ENCODE data around the gene DNLZ. TPM values are rescaled to one million over a fixed set of nuclear protein-coding genes. Genes with fewer than 3 reads are reported as not detected.

DNLZ gene
- total RNA-seq, 2 experiments from 2014 or later: 11.7 to 12.8 TPM

GRCh38 chr9:136316896-136317676 lies 46.5 kb downstream of the DNLZ start:
- ChIA-PET CTCF (no interaction called here), POLR2A (no interaction called here)
- Mint-ChIP-seq H3K4me3 (no peak overlapping the region), H3K4me1 (no peaks in the 10 kb centered on the region), H3K27me3 (no peaks in the 10 kb centered on the region), H3K36me3 (ENCODE audit: low read depth) (no peaks in the 10 kb centered on the region), H3K27ac (no peak overlapping the region), H3K9me3 (ENCODE audit: low read depth) (peaks cover 9% of the 10 kb centered on the region)
- intact Hi-C loops (cut with DNase I, micrococcal nuclease): no loop called here
- ATAC-seq (no peak), DNase-seq (no peak)

DNA sequence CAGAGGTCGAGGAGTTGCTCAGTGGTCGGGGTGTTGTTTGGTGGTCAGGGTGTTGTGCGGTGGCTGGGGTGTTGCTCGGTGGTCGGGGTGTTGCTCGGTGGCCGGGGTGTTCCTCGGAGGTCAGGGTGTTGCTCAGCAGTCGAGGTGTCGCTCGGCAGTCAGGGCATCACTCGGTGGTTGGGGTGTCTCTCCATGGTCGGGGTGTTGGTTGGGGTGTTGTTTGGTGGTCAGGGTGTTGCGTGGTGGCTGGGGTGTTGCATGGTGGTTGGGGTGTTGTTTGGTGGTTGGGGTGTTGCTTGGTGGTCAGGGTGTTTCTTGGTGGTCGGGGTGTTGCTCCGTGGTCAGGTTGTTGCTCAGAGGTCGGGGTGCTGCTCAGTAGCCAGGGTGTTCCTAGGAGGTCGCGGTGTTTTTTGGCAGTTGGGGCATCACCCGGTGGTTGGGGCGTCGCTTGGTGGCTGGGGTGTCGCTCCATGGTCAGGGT lies 47.2 kb downstream of the DNLZ start:
- Mint-ChIP-seq H3K36me3 (ENCODE audit: low read depth) (no peaks in the 10 kb centered on the region), H3K9me3 (ENCODE audit: low read depth) (peaks cover 9% of the 10 kb centered on the region), H3K27ac (no peak overlapping the region), H3K4me3 (no peak overlapping the region), H3K4me1 (no peaks in the 10 kb centered on the region), H3K27me3 (no peaks in the 10 kb centered on the region)
- intact Hi-C loops (cut with DNase I, micrococcal nuclease): no loop called here
- DNase-seq (no peak), ATAC-seq (no peak)
- CTCF ChIA-PET: no interaction called here
- POLR2A ChIA-PET: no interaction called here

GRCh38 chr9:136314944-136315343 lies 48.6 kb downstream of the DNLZ start:
- ATAC-seq (no peak), DNase-seq (no peak)
- Mint-ChIP-seq H3K4me1 (no peaks in the 10 kb centered on the region), H3K9me3 (ENCODE audit: low read depth) (peaks cover 9% of the 10 kb centered on the region), H3K27me3 (no peaks in the 10 kb centered on the region), H3K4me3 (no peak overlapping the region), H3K36me3 (ENCODE audit: low read depth) (no peaks in the 10 kb centered on the region), H3K27ac (no peak overlapping the region)
- intact Hi-C loops (cut with DNase I, micrococcal nuclease): loop anchor here in 1 of 2 experiments (5.0 kb wide), 1 partner anchor 87 kb away; the partner anchor contains the start of gene SNAPC4
- ChIA-PET CTCF (no interaction called here), POLR2A (no interaction called here)

DNA sequence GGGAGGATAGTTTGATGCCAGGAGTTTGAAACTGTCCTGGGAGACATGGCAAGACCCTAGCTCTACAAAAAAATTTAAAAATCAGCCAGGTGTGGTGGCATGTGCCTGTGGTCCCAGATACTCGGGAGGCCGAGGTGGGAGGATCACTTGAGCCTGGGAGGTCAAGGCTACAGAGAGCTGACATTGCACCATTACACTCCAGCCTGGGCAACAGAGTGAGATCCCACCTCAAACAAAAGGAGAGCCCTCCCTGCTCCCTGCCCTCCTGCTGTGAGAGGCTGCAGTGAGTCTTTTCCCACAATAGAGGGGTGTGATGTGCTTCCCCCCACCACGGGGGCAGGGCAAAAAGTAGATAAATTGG lies 49.5 kb downstream of the DNLZ start:
- Mint-ChIP-seq H3K4me3 (no peak overlapping the region), H3K4me1 (no peaks in the 10 kb centered on the region), H3K36me3 (ENCODE audit: low read depth) (no peaks in the 10 kb centered on the region), H3K27me3 (no peaks in the 10 kb centered on the region), H3K27ac (no peak overlapping the region), H3K9me3 (ENCODE audit: low read depth) (peaks cover 9% of the 10 kb centered on the region)
- POLR2A ChIA-PET: no interaction called here
- DNase-seq (no peak), ATAC-seq (no peak)
- intact Hi-C loops (cut with DNase I, micrococcal nuclease): loop anchor here in 1 of 2 experiments (5.0 kb wide), 1 partner anchor 88 kb away; the partner anchor contains the start of gene SNAPC4
- CTCF ChIA-PET: interaction anchor here (0.7 kb wide), 1 partner anchor 17 kb away, joined by 5 read pairs; no protein-coding TSS in a partner anchor

DNA sequence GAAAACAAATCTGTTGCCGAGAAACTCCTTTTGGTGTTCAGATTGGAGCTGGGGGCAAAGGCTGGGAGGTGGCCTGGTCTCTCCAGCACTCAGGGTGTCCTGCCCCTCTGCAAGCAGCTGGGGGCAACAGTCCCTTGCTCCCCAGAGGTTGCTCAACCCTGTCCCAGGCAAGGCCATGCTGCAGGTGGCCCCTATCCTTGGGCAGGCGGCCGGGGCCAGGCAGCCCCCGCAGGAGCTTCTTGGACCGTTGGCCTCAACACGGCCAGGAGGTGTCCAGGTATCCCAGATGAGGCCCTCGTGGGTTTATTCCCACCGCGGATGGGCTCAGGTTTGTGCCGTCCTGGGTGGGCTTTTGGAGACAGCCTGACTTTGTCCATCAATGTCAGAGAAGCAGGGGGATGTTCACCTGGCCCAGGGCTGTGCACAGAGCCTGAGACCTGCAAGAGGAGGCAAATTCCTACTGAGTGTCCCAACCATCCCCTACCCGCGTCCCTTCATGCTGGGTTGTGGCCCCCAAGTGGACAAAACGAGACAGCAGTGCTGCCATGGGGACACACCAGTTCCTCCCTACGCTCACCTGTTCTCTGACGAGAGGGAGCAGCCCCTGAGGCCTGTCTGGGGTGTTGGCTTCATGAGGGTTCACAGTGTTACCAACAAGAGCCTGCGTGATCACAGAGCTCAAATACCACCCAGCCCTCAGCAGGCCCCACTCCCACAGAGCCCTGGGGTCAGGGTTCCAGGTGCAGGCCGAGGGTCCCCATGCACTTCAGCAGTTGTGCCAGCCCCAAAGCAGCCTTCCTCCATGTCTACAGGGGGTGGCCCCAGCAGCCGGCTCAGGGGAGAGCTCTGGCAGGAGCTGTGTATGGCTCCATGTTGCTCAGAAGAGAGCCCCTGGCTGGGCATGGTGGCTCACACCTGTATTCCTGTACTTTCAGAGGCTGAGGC lies 50.2 kb downstream of the DNLZ start:
- no peak overlapping the region for H3K4me3 Mint-ChIP-seq
- DNase-seq: no peak
- ChIA-PET POLR2A (no interaction called here), CTCF (interaction anchor here (0.6 to 1.3 kb wide), 6 partner anchors 8 to 331 kb away, joined by 3 to 5 read pairs (median 3); no protein-coding TSS in a partner anchor)
- no peak for ATAC-seq
- no peaks in the 10 kb centered on the region for H3K4me1 Mint-ChIP-seq
- H3K9me3 Mint-ChIP-seq (ENCODE audit: low read depth): peaks cover 9% of the 10 kb centered on the region
- intact Hi-C loops (cut with DNase I, micrococcal nuclease): loop anchor here (2.0 to 5.0 kb wide), 2 partner anchors 89 to 331 kb away; partner anchors contain the start of gene SNAPC4 (in 1 of the 2)
- no peaks in the 10 kb centered on the region for H3K27me3 Mint-ChIP-seq
- no peak overlapping the region for H3K27ac Mint-ChIP-seq
- no peaks in the 10 kb centered on the region for H3K36me3 Mint-ChIP-seq (ENCODE audit: low read depth)

DNA sequence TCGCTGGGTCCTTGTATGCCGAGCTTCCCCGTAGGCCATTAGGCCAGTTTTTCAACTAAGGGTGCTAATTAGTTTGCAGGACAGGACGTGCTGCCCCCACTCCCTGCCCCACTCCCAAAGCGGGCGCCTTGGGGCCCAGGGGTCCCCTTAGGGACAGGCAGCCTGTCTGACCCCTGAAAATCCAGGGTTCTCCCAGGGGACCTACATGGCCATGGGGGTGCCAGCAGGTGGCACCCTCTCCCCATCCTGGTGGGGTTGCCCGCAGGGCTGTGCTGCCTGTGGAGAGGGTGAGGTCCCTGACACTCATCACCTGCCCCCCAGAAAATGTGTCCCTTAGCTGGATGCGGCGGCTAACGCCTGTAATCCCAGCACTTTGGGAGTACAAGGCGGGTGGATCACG lies 51.1 kb downstream of the DNLZ start:
- H3K27me3 Mint-ChIP-seq: no peaks in the 10 kb centered on the region
- DNase-seq (peak; percentile 74), ATAC-seq (peak; percentile 80)
- no peak overlapping the region for H3K27ac Mint-ChIP-seq
- ChIA-PET CTCF (interaction anchor here (0.6 to 1.4 kb wide), 7 partner anchors 9 to 618 kb away, joined by 3 to 4 read pairs (median 3); no protein-coding TSS in a partner anchor), POLR2A (no interaction called here)
- no peaks in the 10 kb centered on the region for H3K4me1 Mint-ChIP-seq
- H3K36me3 Mint-ChIP-seq (ENCODE audit: low read depth): no peaks in the 10 kb centered on the region
- no peak overlapping the region for H3K4me3 Mint-ChIP-seq
- intact Hi-C loops (cut with DNase I, micrococcal nuclease): loop anchor here (1.0 to 5.0 kb wide), 5 partner anchors 51 to 332 kb away; partner anchors contain the start of genes SNAPC4 (in 2 of the 2), DNLZ (in 1 of the 2) and INPP5E (in 1 of the 2)
- peaks cover 9% of the 10 kb centered on the region for H3K9me3 Mint-ChIP-seq (ENCODE audit: low read depth)

- Mint-ChIP-seq H3K9me3 (ENCODE audit: low read depth) (peaks cover 9% of the 10 kb centered on the region), H3K27ac (no peak overlapping the region), H3K27me3 (no peaks in the 10 kb centered on the region), H3K4me3 (no peak overlapping the region), H3K4me1 (no peaks in the 10 kb centered on the region), H3K36me3 (ENCODE audit: low read depth) (no peaks in the 10 kb centered on the region)
- DNase-seq (no peak), ATAC-seq (no peak)
- POLR2A ChIA-PET: no interaction called here
- CTCF ChIA-PET: interaction anchor here (0.6 to 1.4 kb wide), 4 partner anchors 13 to 618 kb away, joined by 3 to 4 read pairs (median 3); no protein-coding TSS in a partner anchor
- intact Hi-C loops (cut with DNase I, micrococcal nuclease): loop anchor here (1.0 to 5.0 kb wide), 5 partner anchors 51 to 333 kb away; partner anchors contain the start of genes SNAPC4 (in 2 of the 2), DNLZ (in 1 of the 2) and INPP5E (in 1 of the 2)
Measured at GRCh38 chr9:136312009-136312375, 51.6 kb downstream of the DNLZ start.

DNA sequence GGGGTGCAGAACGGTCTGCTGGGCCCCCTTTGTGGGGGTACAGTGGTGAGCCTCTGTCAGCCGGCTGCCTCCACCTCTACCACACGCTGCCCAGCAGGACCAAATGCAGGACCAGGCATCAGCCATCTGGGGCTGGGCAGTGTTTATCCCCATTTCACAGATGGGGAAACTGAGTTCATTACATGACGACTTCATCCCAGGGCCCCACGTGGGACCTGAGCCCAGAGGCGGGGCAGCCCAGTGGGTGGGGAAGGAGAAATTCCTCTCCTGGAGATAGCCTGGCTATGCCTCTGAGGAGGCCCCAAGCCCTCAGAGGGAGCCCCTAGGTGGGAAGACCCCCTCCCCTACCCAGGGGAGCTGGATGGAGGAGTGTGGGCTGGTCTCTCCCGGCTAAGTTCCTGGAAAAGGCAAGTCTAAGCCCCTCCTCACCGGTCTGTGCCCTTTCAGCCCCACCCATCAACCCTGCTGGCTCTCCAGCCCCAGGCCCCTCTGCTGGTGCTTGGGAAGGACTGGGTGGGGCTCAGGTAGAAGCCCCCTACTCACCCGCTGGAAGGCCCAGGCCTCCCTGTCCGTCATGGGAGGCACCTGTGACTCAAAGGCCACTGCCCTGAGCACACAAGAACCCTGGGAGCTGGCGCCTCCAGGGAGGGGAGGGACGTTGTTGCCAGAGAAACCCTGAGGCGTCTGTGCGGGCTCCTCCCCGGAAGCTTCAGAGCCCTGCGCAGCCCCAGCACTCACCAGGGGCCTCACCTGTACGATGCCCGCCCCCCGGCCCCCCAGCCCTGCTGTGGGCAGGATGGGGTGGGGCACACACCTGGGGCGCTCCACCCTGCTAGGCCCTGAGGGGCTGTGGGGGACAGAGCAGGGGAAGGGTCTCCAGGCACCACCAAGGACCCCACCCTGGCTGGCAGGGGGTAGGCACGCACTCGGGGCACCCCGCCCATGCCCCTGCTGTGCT lies 52.2 kb downstream of the DNLZ start:
- ChIA-PET POLR2A (no interaction called here), CTCF (interaction anchor here (0.6 to 1.4 kb wide), 4 partner anchors 14 to 619 kb away, joined by 3 to 4 read pairs (median 3); no protein-coding TSS in a partner anchor)
- H3K4me1 Mint-ChIP-seq: peaks cover 2% of the 10 kb centered on the region
- no peak overlapping the region for H3K27ac Mint-ChIP-seq
- ATAC-seq: no peak
- peaks cover 8% of the 10 kb centered on the region for H3K9me3 Mint-ChIP-seq (ENCODE audit: low read depth)
- DNase-seq: peak; percentile 40
- intact Hi-C loops (cut with DNase I, micrococcal nuclease): loop anchor here (1.0 to 5.0 kb wide), 5 partner anchors 52 to 333 kb away; partner anchors contain the start of genes SNAPC4 (in 2 of the 2), DNLZ (in 1 of the 2) and INPP5E (in 1 of the 2)
- H3K4me3 Mint-ChIP-seq: no peak overlapping the region
- no peaks in the 10 kb centered on the region for H3K36me3 Mint-ChIP-seq (ENCODE audit: low read depth)
- peaks cover 2% of the 10 kb centered on the region for H3K27me3 Mint-ChIP-seq

DNA sequence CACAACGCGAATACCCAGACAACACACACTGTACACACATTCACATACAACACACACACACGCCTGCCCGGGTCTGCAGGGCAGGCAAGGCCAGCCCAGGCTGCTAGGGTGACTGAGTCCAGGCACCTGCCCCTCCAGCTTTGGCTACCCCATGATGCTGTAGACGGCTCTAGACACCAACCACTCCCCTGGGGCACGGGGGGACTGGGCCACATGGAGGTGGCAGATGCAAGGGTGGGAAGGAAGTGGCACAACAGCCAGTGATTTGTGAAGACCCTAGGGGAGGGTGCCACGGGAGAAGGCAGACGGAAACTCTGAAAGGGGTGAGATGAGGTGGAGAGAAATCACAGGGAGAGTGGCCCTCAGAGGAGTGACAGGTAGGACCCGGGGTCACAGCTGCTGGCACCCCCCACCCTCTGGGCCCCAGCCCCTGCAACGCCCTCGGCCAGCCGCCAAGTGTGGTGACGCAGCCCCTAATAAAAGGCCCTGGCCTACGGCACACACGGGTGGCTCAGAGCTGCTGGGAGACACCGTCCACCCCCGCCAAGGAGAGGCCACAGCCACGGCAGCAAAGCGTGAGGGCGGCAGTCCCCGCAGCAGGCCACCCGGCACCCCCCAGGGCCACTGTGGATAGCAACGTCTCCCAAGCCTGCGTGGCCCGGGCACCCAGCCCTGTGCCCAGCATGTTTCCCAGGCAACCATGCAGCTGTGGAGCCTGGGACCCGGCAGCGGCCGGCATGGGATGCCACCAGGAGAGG lies 53.1 kb downstream of the DNLZ start:
- ChIA-PET POLR2A (no interaction called here), CTCF (interaction anchor here (0.6 kb wide), 1 partner anchor 460 kb away, joined by 4 read pairs; no protein-coding TSS in a partner anchor)
- no peak for DNase-seq
- intact Hi-C loops (cut with DNase I, micrococcal nuclease): loop anchor here in 1 of 2 experiments (5.0 kb wide), 1 partner anchor 92 kb away; the partner anchor contains the start of gene SNAPC4
- H3K4me3 Mint-ChIP-seq: no peak overlapping the region
- H3K27me3 Mint-ChIP-seq: peaks cover 4% of the 10 kb centered on the region
- H3K36me3 Mint-ChIP-seq (ENCODE audit: low read depth): no peaks in the 10 kb centered on the region
- ATAC-seq: no peak
- H3K4me1 Mint-ChIP-seq: peaks cover 4% of the 10 kb centered on the region
- no peak overlapping the region for H3K27ac Mint-ChIP-seq
- peaks cover 3% of the 10 kb centered on the region for H3K9me3 Mint-ChIP-seq (ENCODE audit: low read depth)

DNA sequence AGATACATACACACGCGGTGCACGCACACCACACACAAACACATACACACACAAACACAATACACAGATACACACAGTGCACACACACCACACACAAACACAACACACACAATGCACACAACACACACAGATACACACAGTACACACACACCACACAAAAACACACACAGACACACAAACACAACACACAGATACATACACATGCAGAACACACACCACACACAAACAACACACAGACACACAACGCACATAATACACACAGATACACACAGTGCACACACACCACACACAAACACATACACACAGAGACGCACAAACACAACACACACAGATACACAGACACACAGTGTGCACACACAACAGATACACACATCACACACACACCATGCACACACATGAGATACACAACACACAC lies 53.7 kb downstream of the DNLZ start:
- peaks cover 4% of the 10 kb centered on the region for H3K4me1 Mint-ChIP-seq
- ChIA-PET CTCF (no interaction called here), POLR2A (no interaction called here)
- DNase-seq: no peak
- no peak overlapping the region for H3K27ac Mint-ChIP-seq
- intact Hi-C loops (cut with DNase I, micrococcal nuclease): loop anchor here in 1 of 2 experiments (5.0 kb wide), 1 partner anchor 92 kb away; the partner anchor contains the start of gene SNAPC4
- no peak for ATAC-seq
- H3K4me3 Mint-ChIP-seq: no peak overlapping the region
- H3K36me3 Mint-ChIP-seq (ENCODE audit: low read depth): no peaks in the 10 kb centered on the region
- no peaks in the 10 kb centered on the region for H3K9me3 Mint-ChIP-seq (ENCODE audit: low read depth)
- peaks cover 4% of the 10 kb centered on the region for H3K27me3 Mint-ChIP-seq
